CD4-positive, alpha-beta T cell treated with Interleukin-2 at 100 ng/mL for 4 hours (primary cell): Measurements from ENCODE around the gene HRH1.
"Not testable (repeated sequence)": the region's sequence is repeated elsewhere in the genome, so short reads cannot be mapped to it uniquely, and the experiment has no call there.

Experiments
- DNase-seq: peaks from one replicate; pipeline ENCODE4 v3.0.0-alpha.2; 2020; ENCODE audit warnings: low spot score

HRH1 gene, protein sequence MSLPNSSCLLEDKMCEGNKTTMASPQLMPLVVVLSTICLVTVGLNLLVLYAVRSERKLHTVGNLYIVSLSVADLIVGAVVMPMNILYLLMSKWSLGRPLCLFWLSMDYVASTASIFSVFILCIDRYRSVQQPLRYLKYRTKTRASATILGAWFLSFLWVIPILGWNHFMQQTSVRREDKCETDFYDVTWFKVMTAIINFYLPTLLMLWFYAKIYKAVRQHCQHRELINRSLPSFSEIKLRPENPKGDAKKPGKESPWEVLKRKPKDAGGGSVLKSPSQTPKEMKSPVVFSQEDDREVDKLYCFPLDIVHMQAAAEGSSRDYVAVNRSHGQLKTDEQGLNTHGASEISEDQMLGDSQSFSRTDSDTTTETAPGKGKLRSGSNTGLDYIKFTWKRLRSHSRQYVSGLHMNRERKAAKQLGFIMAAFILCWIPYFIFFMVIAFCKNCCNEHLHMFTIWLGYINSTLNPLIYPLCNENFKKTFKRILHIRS

DNA sequence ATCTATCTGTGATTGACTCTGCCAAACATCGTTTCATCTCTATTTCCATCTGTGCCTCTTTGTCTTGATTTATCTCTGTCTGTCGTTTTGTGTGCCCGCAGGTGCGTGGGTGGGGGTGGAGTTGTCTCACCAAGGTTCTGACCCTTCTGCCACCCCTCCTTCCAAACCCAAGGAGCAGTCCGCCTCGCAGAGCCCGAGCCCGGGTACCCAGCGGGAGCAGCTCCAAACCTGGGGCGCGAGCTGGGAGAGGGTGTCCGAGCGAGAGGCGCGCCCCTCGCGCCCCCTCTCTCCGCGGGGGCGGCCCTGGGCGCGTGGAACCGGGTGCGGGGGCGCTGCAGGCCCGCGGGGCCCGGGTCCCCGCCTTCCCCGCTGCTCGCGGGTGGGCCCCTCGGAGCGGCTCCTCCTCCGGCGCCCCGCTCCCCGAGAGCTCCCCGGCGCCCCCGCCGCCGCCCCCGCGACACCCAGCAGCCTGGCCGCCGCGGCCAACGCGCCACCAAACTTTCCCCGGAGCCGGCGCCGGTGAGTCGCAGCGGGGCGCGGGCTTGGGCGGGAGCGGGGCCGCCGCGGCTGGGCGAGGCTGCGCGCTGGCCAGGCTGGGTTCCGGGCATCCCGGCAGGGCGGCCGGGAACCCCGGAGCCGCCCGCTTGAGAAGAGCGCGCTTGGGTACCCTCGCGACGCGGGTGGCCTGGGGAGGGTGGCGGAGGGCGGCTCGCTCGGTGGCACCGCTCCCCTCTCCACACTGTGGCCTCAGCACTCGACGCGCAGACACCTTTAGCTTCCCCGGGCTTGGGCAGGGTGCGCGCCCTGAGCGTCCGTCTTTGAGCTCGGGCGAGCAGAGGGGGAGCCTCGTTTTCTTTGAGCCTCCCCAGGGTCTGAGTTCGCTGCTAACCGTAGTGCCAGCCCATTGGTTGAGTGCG, at the start of gene HRH1:
TSS of gene HRH1 (plus strand) at position 458 of the 917 bp plus-strand sequence. CDS start 104,545 bp downstream, outside the sequence.
- no peak for DNase-seq

DNA sequence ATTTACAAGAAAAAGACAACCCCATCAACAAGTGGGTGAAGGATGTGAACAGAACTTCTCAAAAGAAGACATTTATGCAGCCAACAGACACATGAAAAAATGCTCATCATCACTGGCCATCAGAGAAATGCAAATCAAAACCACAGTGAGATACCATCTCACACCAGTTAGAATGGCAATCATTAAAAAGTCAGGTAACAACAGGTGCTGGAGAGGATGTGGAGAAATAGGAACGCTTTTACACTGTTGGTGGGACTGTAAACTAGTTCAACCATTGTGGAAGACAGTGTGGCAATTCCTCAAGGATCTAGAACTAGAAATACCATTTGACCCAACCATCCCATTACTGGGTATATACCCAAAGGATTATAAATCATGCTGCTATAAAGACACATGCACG, 41.0 kb upstream of the HRH1 start:
- not testable (repeated sequence) for DNase-seq

DNA sequence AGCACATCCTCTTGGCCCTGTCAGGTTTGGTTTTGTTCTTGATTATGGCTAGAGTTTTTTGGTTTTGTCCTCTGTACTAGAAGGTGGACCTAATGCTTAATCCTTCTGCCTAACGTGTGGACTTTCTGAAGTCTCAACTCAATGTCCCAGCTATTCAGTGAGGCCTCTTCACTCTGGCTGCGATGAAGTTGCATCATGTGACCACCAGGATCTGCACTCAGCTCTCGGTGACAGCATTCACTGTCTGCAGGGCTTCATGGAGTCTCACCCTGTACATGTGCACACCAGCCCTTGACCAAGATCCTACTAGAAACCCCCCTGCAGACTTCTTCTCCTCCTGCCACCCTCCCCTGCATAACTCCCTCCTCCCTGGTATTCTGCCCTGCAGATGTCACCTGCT, 38.7 kb upstream of the HRH1 start:
- no peak for DNase-seq

DNA sequence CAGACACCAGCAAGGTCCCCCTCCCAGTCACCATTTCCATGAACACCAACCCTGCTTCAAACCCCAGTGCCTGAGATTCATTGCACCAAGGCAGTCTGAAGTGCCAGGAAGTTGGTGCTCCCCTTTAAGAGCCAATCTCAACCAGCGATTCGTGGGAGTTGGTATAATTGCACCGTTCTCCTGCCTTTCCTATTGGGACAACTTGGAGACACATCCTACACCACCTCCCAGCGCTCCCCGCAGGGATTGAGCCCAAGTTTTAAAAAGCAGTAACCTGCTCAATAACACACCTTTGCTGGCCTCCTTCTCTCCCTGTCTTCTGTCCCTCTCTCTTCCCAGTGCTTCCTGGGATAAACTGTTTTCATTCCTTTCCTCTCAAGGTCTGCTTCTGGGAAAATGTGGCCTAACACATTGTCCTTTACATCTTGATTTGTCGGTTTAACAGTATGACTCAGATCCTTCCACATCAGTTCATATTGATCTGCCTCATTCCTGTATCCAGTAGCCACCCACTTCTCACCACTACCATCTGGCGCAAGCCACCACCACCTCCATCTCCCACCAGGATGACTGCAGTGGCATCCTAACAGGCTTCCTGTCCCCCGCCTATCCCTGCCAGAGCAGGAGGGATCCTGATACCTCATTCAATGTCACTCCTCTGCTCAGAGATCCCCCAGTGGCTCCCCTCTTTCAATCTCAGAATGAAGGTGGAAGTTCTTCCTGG, 37.8 kb upstream of the HRH1 start:
- DNase-seq = no peak

DNA sequence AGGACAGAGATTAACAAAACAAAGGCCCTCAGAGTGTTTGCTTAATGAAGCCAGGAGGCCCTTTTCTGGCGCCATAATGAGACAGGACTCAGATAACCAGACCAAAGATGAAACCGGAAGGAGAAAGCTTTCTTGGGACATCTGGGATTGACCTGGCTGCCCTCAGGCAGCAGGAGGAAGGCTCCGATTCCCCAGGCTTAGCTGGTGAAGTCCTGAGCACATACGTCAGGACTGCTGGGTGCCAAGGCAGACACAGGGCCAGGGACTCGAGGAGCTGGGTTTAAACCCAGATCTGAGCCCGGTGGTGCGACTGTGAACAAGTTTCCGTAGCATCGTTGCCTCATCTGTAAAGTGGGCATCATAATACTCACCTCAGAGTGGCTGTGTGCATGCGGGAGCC, 36.7 kb upstream of the HRH1 start:
- DNase-seq = no peak

DNA sequence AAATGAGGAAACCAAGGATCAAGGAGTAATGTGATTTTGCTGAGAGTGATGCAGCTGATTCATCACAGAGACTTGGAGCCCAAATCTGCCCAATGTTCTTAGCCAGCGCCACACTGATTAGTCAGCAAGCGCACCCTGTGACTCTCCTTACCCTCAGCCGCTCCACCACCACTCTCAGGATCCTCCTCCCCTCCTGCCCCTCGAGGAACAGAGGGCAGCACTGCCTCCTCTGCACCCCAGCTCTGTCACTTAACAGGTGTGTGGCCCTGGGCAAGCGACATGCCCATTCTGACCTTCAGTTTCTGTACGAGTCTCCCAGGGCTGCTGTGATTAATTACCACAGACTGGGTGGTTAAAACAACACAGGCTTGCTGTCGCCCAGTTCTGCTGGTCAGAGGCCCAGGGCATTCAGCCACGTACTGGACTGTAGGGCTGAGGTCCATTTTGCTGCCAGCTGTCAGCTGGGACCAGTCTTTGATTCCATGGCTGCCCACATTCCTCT, 36.1 kb upstream of the HRH1 start:
- no peak for DNase-seq

DNA sequence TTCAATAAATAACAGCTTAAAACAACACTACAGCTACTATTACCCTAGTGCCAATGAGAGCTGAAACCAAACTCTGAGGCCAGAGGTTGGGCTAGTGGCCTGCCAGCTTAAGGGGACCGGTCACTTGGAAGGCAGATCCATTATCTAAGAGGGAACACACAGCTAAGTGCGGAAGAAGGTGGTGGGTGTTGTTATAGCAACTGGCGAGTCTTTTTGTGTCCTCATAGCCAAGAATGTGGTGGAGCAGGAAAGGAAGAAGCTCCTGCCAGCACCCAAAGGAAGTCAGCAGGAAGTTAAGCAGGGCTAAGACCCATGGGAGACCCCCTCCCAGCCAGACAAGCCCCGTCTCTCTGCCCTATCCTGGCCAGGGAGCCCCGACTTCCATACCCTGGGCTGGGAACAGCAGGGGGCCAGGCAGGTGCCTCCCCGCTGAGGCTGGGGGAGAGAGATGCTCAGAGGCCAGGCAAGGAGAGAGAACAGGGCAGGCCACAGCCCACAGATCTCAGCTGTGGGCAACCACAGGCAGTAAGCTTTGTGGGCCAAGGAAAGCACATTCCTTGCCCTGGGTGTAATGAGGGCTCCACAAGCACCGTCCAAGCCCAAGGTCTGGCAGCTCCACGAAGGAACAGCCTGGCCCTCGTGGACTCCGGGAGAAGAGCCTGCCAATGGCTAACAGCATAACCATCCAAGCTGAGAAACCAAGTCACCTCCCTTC, 34.0 kb upstream of the HRH1 start:
- DNase-seq = no peak

DNA sequence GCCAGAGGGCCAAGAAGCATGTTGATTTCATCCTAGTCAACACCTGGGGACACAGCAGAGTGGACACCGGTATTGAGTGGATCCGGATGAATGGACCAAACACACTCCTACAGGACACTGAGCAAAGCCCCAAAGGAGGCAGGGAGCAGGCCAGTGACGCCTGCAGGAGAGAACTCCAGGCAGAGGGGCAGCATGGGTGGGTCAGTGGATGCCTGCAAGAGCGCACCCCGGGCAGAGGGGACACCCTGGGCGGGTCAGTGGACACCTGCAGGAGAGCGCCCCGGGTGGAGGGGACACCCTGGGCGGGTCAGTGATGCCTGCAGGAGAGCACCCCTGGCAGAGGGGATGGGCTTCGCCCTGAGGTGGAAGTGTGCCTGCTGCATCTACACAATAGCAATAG, 27.6 kb upstream of the HRH1 start:
- no peak for DNase-seq

DNA sequence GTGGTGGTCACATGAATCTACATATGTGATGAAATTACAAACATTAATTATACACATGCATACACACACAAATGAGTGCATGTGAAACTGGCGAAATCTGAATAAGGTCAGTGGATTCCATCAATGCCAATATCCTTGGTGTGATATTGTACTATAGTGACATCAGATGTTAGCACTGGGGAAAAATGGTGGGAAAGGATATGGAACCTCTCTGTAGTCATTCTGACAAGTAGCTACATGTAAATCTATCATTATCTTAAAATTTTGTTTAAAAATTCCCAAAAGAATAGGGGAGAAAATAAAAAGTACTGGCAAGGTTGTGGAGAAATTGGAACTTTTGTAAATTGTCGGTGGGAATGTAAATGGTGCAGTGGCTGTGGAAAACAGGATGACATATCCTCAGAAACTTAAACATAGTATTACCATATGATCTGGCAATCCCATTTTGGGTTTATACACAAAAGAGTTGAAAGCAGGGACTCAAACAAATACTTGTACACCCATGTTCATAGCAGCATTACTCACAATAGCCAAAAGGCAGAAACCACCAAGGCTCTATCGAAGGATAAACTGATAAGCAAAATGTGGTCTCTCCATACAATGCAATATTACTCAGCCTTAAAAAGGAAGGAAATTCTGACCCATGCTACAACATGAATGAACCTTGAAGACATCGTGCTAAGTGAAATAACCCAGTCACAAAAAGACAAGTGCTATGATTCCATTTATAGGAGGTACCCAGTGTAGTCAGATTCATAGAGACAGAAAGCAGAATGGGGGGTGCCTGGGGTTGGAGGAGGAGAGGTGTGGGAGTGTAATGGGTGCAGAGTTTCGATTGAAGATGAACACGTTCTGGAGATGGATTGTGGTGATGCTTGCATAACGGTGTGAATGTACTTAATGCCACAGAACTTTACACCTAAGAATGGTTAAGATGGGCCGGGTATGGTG, 25.3 kb upstream of the HRH1 start:
- no peak for DNase-seq

DNA sequence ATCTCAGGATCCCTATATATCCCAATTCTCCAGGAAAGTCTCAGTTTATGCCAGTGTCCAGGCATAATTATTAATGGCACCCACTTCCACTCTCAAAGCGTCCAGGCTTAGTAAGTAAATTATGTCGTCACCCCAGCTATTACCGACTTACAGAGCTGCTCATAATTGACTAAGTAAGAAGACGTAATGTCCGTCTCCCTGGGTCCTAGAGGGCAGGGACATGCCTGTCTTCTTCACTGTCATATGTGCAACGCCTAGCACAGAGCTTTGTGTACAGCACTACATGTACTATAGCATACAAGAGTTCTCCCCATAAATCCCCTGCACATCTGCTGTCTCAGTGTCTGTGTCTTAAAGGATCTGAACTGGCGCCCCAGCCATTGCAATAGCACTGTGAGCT, 23.9 kb upstream of the HRH1 start:
- no peak for DNase-seq

DNA sequence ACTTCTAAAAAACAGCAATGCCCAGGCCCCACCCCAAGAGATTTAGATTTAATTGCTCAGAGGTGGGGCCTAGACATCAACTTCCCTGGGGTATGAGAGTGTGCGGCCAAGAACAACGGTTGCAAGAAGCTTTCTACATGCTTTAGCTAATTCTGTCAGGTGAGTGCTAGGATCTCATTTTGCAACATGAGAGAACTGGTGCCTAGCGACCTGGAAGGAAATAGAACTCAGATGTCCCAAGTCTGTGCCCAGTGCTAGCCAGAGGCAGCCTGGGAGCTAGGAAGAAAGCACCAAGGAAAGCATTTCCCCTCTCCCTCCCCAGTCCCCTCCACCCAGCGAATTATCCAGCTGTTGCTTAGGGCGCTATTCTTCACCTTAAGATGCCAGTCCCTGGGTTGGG, 22.9 kb upstream of the HRH1 start:
- DNase-seq = no peak

DNA sequence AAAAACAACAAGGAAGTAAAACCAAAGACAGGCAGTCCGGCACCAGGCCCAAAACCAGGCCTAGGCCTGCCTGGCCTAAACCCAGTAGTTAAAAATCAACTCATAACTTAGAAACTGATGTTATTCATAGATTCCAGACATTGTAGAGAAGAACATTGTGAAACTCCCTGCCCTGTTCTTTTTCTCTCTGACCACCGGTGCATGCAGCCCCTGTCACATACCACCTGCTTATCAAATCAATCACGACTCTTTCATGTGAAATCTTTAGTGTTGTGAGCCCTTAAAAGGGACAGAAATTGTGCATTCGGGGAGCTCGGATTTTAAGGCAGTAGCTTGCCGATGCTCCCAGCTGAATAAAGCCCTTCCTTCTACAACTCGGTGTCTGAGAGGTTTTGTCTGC, 22.4 kb upstream of the HRH1 start:
- DNase-seq = not testable (repeated sequence)

DNA sequence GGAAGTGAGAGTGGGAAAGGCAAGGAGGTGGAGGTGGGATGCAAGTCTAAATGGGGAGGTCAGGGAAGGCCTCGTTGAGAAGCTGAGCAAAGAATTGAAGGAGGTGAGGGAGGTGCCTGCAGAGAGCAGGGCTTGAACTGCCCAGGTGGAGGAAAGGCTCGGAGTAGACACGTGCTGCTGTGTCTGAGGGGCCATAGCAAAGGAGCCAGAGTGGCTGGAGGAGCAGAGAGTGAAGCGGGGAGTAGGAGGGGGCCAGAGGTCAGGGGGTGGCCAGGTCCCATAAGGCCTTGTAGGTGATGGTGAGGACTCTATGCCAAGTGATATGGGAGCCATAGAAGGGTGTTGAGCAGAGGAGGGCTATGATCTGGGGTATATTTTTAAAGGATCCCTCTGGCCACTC, 21.4 kb upstream of the HRH1 start:
- DNase-seq = no peak

DNA sequence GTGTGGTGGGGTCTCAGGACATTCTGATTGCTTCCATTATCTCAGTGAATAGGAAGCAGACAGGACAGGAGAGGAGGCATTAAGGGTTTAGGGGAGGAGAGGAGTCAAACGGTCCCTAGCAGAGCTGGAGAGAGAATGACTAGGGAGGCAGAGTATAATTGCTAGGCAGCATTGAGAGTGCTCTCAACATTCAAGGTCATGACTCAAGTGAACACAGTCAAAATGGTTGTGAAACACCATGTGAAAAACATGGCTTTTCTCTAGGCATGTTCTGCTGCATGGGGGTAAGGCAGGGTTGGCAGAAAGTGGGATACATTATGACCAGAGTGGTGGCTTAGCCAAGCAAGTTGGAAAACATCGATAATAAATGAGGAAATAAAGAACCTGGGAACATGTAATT, 19.5 kb upstream of the HRH1 start:
- no peak for DNase-seq

DNA sequence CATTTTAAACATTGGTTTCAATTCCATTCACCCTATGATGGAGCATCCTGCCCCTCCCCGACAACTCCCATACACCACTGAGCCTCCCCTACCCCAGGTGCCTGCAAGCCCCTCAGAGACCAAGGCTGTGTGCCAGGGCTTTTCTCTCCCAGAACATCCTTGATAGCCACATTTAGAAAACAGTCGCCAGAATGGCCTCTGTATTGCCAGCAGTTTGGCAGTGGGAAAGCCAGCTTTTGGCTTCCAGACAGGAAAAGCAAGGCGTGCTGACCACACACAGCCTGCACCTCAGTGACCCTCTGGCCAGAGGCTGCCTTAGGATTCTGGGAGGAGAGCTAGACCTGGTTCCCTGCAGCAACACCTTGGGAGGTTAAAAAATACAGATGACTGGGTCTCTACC, 18.2 kb upstream of the HRH1 start:
- no peak for DNase-seq

DNA sequence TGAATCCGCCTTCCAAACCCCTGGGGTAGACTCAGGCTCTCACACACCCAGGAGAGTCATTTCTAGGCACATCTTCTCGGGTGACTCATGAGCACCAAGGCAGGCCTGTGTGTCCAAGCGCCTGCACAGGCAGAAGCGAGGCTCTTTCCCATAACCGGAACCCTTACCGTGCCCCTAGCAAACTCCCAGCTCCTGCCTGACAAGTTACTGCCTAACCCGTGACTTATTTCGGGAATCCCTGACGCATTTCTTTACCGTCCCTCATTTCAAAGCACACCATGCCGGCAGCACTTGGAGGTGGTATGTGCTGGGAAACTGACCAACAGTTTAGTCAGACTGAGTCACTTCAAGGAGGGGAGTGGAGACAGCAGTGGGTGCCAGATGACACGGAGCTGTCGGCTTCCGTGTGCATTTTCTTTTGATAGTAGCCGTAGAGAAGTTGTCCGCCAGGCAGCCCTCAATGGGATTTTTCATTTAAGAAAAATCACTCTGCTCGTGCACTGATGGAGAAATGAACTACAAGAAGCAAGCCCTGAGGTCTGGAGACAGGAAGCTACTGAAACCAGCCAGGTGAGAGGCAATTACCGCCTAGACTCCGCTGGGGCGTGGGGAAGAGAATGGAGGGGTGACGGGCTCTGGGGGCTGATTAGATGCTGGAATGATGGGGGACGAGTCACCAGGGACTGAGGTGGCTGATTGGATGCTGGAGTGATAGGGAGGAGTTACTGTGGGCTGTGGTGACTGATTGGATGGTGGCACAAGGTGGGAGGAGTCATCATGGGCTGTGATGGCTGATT, 17.3 kb upstream of the HRH1 start:
- no peak for DNase-seq

DNA sequence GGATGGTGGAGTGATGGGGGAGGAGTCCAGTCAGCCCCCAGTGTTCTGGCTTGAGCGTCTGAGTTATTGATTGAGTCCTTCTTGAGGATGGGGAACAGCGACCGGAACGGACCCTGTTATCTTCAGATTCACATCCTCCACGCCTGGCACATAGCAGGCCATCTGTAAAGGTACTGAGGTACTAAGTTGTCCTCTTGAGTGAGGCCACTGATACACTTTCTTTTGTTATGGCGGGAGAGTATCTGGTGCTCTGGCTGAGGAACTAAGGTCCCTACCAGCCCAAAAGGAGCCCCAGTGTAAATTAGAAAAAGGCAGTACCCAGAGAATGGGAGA, 16.7 kb upstream of the HRH1 start:
- no peak for DNase-seq

DNA sequence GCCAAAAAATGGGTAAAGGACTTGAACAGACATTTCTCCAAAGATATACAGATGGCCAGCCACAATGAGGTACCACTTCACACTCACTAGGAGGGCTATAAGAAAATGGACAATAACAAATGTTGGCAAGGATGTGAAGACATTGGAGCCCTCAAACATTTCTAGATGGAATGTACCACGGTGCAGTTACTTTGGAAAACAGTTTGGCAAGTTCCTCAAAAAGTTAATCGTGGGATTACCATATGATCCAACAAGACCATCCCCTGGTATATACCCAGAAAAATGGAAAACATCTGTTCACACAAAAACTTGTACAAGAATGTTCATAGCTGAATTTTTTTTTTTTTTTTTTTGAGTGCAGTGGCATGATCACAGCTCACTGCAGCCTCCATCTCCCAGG, 15.9 kb upstream of the HRH1 start:
- no peak for DNase-seq

DNA sequence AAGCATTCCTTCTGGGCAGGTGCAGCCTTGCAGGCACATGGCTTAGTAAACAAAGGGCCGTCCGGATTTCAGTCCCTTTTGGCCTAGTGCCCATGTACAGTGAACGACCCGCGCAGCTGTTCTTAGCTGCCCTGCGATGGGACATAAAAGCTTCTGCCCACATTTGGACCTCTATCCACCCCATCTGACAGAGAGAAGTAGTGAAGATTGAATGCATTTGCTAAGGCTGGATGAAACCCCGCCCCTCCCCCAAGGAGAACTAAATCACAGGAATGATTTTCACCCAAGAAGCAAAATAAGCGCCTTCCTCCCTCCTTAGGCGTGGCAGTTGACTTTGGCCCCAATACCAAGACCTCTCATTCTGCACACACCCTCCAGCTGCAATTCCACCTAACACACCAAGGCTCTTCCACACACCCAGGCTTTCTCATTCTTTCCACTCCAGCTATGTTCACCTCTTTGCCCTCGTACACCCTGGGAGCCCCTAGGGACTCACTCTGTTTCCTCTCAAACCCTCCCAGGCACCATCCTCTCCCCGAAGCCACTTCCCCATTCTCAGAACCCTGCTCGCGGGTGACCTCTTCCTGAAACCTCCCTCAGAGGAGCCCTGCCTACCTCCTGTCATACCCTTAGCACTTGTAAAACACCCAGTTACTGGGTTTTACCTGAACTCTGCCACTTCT, 14.1 kb upstream of the HRH1 start:
- no peak for DNase-seq
